Measurements from ENCODE around the gene MYO3B. TPM values are rescaled to one million over a fixed set of nuclear protein-coding genes. Genes with fewer than 3 reads are reported as not detected.
A peak's percentile ranks its signal among the peaks of the same experiment; 100 is the strongest.

The MYO3B gene
- total RNA-seq, 1 experiment from 2014 or later: 0.50 TPM

DNA sequence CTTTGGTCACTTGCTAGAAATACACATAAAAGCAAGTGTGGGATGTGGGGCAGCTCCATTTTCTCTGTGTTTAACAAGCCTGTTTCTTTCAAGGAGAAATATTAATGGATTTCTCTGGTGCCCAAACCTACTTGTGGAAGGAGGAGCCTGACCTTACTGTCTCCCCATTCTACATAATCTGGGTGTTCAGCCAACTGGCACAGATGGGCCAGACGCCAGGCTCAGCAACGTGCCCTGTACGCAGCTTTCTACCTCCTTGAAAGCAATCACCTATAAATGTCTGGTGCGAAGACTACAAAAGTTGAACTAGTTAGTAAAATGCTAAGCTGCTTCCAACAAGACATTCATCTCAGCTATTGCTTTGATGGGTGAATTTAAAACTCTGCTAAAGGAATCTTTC is 33.2 kb upstream of the MYO3B start:
- Mint-ChIP-seq H3K27me3 (ENCODE audit: low read depth) (peaks cover 4% of the 10 kb centered on the region), H3K27ac (no peak overlapping the region), H3K36me3 (peaks cover 14% of the 10 kb centered on the region), H3K9me3 (peaks cover 11% of the 10 kb centered on the region), H3K4me3 (no peak overlapping the region), H3K4me1 (peaks cover 22% of the 10 kb centered on the region)
- ATAC-seq (no peak), DNase-seq (ENCODE audit: low spot score) (no peak)
- ChIA-PET CTCF (no interaction called here), POLR2A (no interaction called here)
- TF ChIP-seq ZNF232 (CRISPR knock-in tag; IDR thresholded peaks at IDR 0.05): no peak
- TF ChIP-seq, protein P1, sequence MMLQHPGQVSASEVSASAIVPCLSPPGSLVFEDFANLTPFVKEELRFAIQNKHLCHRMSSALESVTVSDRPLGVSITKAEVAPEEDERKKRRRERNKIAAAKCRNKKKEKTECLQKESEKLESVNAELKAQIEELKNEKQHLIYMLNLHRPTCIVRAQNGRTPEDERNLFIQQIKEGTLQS (CRISPR knock-in tag; conservative IDR thresholded peaks at IDR 0.05): no peak
- no peak for TF ChIP-seq ZNF671 (CRISPR knock-in tag; IDR thresholded peaks at IDR 0.05)
- TF ChIP-seq, protein P2, sequence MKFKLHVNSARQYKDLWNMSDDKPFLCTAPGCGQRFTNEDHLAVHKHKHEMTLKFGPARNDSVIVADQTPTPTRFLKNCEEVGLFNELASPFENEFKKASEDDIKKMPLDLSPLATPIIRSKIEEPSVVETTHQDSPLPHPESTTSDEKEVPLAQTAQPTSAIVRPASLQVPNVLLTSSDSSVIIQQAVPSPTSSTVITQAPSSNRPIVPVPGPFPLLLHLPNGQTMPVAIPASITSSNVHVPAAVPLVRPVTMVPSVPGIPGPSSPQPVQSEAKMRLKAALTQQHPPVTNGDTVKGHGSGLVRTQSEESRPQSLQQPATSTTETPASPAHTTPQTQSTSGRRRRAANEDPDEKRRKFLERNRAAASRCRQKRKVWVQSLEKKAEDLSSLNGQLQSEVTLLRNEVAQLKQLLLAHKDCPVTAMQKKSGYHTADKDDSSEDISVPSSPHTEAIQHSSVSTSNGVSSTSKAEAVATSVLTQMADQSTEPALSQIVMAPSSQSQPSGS (CRISPR knock-in tag; IDR thresholded peaks at IDR 0.05; ENCODE audit: borderline replicate concordance, low read depth): no peak
- TF ChIP-seq HMGA2 (CRISPR knock-in tag; IDR thresholded peaks at IDR 0.05): no peak
- no peak for TF ChIP-seq EMX1 (CRISPR knock-in tag; IDR thresholded peaks at IDR 0.05)
- no peak for TF ChIP-seq KAT7 (CRISPR knock-in tag; IDR thresholded peaks at IDR 0.05; ENCODE audit: borderline replicate concordance)
- no peak for TF ChIP-seq CBFB (CRISPR knock-in tag; IDR thresholded peaks at IDR 0.05; ENCODE audit: low read depth)
- TF ChIP-seq GABPB1 (CRISPR knock-in tag; IDR thresholded peaks at IDR 0.05): no peak
- TF ChIP-seq, protein P3, sequence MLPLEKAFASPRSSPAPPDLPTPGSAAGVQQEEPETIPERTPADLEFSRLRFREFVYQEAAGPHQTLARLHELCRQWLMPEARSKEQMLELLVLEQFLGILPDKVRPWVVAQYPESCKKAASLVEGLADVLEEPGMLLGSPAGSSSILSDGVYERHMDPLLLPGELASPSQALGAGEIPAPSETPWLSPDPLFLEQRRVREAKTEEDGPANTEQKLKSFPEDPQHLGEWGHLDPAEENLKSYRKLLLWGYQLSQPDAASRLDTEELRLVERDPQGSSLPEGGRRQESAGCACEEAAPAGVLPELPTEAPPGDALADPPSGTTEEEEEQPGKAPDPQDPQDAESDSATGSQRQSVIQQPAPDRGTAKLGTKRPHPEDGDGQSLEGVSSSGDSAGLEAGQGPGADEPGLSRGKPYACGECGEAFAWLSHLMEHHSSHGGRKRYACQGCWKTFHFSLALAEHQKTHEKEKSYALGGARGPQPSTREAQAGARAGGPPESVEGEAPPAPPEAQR (CRISPR knock-in tag; IDR thresholded peaks at IDR 0.05): no peak
- no peak for TF ChIP-seq PRRX2 (CRISPR knock-in tag; IDR thresholded peaks at IDR 0.05)

DNA sequence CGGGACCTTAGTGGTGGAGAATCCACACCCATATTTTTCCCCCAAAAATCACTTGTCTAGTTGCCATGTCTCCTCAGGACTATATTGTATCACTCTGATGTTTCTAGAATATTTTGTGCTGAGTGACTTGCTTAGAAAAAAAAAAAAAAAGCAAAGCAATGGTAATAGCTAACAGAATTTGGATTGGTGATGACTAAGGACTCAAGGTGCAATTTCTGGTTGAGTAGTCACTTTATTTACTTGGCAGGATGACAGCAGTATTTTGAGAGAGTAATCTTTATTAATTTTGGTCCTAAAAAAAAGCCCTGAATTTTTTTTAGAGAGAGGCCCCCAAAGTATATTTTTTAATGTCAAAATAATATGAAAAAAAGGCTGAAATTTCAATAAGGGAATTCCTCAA is 32.8 kb upstream of the MYO3B start:
- ATAC-seq: no peak
- peaks cover 2% of the 10 kb centered on the region for H3K27me3 Mint-ChIP-seq (ENCODE audit: low read depth)
- TF ChIP-seq, protein P4, sequence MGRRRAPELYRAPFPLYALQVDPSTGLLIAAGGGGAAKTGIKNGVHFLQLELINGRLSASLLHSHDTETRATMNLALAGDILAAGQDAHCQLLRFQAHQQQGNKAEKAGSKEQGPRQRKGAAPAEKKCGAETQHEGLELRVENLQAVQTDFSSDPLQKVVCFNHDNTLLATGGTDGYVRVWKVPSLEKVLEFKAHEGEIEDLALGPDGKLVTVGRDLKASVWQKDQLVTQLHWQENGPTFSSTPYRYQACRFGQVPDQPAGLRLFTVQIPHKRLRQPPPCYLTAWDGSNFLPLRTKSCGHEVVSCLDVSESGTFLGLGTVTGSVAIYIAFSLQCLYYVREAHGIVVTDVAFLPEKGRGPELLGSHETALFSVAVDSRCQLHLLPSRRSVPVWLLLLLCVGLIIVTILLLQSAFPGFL (CRISPR knock-in tag; IDR thresholded peaks at IDR 0.05; ENCODE audit: borderline replicate concordance): no peak
- TF ChIP-seq ZNF396 (CRISPR knock-in tag; IDR thresholded peaks at IDR 0.05; ENCODE audit: borderline replicate concordance): no peak
- H3K4me1 Mint-ChIP-seq: peaks cover 18% of the 10 kb centered on the region
- no peak overlapping the region for H3K4me3 Mint-ChIP-seq
- POLR2A ChIA-PET: no interaction called here
- no peak overlapping the region for H3K27ac Mint-ChIP-seq
- CTCF ChIA-PET: no interaction called here
- peaks cover 14% of the 10 kb centered on the region for H3K36me3 Mint-ChIP-seq
- DNase-seq (ENCODE audit: low spot score): no peak
- H3K9me3 Mint-ChIP-seq: peaks cover 11% of the 10 kb centered on the region

DNA sequence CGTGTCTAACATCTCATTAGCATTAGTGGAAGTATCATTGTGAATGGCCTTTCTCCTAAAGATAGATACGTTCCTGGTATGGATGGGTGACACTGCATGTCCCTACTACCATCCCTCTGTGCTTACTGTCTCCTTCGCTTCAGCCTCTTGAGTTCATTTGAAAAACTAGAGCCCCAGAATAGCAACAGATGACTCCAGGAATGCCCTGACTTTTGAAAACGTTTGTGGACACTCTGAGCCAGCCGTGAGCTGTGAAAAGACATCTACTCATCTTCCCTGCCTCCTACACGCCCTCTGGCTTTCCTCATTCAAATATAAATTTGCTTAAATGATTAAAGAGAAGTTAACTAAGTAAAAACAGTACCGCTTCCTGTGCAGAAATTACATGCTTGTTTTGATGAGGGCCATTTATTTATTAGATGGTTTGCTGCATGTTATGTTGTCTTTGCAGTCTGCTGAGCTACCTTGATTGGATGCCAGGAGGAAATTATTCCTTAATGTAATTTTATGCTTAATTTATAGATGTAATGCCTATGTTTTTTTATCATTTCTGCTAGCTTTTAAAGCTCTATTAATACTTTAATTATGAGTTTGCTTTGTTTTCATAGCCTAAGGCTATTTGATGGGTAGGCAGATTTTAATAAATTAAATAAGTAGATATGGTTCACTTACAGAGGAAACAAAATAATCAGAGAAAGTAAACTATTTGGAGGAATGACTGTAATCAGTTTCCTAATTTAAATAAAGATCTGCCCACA is 32.1 kb upstream of the MYO3B start:
- Mint-ChIP-seq H3K4me1 (peaks cover 17% of the 10 kb centered on the region), H3K36me3 (peaks cover 14% of the 10 kb centered on the region), H3K9me3 (peaks cover 11% of the 10 kb centered on the region), H3K4me3 (no peak overlapping the region), H3K27me3 (ENCODE audit: low read depth) (peaks cover 2% of the 10 kb centered on the region), H3K27ac (peak overlapping the region; percentile 8; the same call in 1 of the 2 replicates)
- no peak for DNase-seq (ENCODE audit: low spot score)
- no peak for ATAC-seq
- ChIA-PET POLR2A (no interaction called here), CTCF (no interaction called here)
- no peak for TF ChIP-seq MYBL2 (CRISPR knock-in tag; IDR thresholded peaks at IDR 0.05)
- no peak for TF ChIP-seq NR1H2 (CRISPR knock-in tag; IDR thresholded peaks at IDR 0.05)
- TF ChIP-seq, protein P5, sequence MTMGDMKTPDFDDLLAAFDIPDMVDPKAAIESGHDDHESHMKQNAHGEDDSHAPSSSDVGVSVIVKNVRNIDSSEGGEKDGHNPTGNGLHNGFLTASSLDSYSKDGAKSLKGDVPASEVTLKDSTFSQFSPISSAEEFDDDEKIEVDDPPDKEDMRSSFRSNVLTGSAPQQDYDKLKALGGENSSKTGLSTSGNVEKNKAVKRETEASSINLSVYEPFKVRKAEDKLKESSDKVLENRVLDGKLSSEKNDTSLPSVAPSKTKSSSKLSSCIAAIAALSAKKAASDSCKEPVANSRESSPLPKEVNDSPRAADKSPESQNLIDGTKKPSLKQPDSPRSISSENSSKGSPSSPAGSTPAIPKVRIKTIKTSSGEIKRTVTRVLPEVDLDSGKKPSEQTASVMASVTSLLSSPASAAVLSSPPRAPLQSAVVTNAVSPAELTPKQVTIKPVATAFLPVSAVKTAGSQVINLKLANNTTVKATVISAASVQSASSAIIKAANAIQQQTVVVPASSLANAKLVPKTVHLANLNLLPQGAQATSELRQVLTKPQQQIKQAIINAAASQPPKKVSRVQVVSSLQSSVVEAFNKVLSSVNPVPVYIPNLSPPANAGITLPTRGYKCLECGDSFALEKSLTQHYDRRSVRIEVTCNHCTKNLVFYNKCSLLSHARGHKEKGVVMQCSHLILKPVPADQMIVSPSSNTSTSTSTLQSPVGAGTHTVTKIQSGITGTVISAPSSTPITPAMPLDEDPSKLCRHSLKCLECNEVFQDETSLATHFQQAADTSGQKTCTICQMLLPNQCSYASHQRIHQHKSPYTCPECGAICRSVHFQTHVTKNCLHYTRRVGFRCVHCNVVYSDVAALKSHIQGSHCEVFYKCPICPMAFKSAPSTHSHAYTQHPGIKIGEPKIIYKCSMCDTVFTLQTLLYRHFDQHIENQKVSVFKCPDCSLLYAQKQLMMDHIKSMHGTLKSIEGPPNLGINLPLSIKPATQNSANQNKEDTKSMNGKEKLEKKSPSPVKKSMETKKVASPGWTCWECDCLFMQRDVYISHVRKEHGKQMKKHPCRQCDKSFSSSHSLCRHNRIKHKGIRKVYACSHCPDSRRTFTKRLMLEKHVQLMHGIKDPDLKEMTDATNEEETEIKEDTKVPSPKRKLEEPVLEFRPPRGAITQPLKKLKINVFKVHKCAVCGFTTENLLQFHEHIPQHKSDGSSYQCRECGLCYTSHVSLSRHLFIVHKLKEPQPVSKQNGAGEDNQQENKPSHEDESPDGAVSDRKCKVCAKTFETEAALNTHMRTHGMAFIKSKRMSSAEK (CRISPR knock-in tag; IDR thresholded peaks at IDR 0.05; ENCODE audit: borderline replicate concordance): no peak
- TF ChIP-seq, protein P6, sequence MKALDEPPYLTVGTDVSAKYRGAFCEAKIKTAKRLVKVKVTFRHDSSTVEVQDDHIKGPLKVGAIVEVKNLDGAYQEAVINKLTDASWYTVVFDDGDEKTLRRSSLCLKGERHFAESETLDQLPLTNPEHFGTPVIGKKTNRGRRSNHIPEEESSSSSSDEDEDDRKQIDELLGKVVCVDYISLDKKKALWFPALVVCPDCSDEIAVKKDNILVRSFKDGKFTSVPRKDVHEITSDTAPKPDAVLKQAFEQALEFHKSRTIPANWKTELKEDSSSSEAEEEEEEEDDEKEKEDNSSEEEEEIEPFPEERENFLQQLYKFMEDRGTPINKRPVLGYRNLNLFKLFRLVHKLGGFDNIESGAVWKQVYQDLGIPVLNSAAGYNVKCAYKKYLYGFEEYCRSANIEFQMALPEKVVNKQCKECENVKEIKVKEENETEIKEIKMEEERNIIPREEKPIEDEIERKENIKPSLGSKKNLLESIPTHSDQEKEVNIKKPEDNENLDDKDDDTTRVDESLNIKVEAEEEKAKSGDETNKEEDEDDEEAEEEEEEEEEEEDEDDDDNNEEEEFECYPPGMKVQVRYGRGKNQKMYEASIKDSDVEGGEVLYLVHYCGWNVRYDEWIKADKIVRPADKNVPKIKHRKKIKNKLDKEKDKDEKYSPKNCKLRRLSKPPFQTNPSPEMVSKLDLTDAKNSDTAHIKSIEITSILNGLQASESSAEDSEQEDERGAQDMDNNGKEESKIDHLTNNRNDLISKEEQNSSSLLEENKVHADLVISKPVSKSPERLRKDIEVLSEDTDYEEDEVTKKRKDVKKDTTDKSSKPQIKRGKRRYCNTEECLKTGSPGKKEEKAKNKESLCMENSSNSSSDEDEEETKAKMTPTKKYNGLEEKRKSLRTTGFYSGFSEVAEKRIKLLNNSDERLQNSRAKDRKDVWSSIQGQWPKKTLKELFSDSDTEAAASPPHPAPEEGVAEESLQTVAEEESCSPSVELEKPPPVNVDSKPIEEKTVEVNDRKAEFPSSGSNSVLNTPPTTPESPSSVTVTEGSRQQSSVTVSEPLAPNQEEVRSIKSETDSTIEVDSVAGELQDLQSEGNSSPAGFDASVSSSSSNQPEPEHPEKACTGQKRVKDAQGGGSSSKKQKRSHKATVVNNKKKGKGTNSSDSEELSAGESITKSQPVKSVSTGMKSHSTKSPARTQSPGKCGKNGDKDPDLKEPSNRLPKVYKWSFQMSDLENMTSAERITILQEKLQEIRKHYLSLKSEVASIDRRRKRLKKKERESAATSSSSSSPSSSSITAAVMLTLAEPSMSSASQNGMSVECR (CRISPR knock-in tag; IDR thresholded peaks at IDR 0.05; ENCODE audit: borderline replicate concordance): no peak

Measured in WTC11 (cell line).